Hepatocyte (in vitro differentiated cells): ENCODE measurements around the gene UBXN4. TPM values are rescaled to one million over a fixed set of nuclear protein-coding genes. Genes with fewer than 3 reads are reported as not detected.

Experiments
- DNase-seq: peaks from one replicate; pipeline ENCODE4 v3.0.0-alpha.2; 2016; ENCODE audit warnings: low spot score
- H2AFZ ChIP-seq: fragments of 200-600 bp; sonication (generic); 2 replicates; pipeline ENCODE4 v1.6.0; 2016; ENCODE audit warnings: antibody characterized with exemption, mild to moderate bottlenecking
- H3K27ac ChIP-seq: fragments of 200-600 bp; sonication (generic); 2 replicates; pipeline ENCODE4 v1.5.1; 2016; ENCODE audit warnings: mild to moderate bottlenecking
- H3K27me3 ChIP-seq: fragments of 200-600 bp; sonication (generic); 2 replicates; pipeline ENCODE4 v1.6.1; 2016
- H3K36me3 ChIP-seq: fragments of 200-600 bp; sonication (generic); replicated peaks from 2 replicates; pipeline ENCODE4 v1.5.1; 2016; ENCODE audit warnings: low read depth; ENCODE audit not compliant: insufficient read depth
- H3K4me1 ChIP-seq: fragments of 200-600 bp; sonication (generic); 2 replicates; pipeline ENCODE4 v1.5.1; 2016; ENCODE audit warnings: mild to moderate bottlenecking, moderate library complexity; ENCODE audit not compliant: insufficient read depth
- H3K4me2 ChIP-seq: fragments of 200-600 bp; sonication (generic); 2 replicates; pipeline ENCODE4 v1.6.0; 2016
- H3K4me3 ChIP-seq: fragments of 200-600 bp; sonication (generic); 2 replicates; pipeline ENCODE4 v1.5.1; 2016; ENCODE audit warnings: mild to moderate bottlenecking
- H3K79me2 ChIP-seq: fragments of 200-600 bp; sonication (generic); 2 replicates; pipeline ENCODE4 v1.6.0; 2017; ENCODE audit warnings: mild to moderate bottlenecking
- H3K9me2 ChIP-seq: fragments of 200-600 bp; sonication (generic); replicated peaks from 2 replicates; pipeline ENCODE4 v1.6.0; 2017; ENCODE audit warnings: mild to moderate bottlenecking; ENCODE audit not compliant: insufficient read depth
- H3K9me3 ChIP-seq: fragments of 200-600 bp; sonication (generic); 2 replicates; pipeline ENCODE4 v1.5.1; 2016; ENCODE audit warnings: low read depth, mild to moderate bottlenecking
- H4K20me1 ChIP-seq: fragments of 200-600 bp; sonication (generic); 2 replicates; pipeline ENCODE4 v1.6.0; 2016; ENCODE audit warnings: mild to moderate bottlenecking; ENCODE audit not compliant: insufficient read depth, poor library complexity, severe bottlenecking
- EZH2 ChIP-seq: fragments of 200-600 bp; sonication (generic); IDR thresholded peaks from 2 replicates; pipeline ENCODE4 v1.6.1; 2016; ENCODE audit warnings: antibody characterized with exemption, mild to moderate bottlenecking, borderline replicate concordance
- EZH2phosphoT487 ChIP-seq: fragments of 200-600 bp; sonication (generic); IDR thresholded peaks from one replicate; pipeline ENCODE4 v1.6.1; 2018; ENCODE audit warnings: antibody characterized with exemption, mild to moderate bottlenecking, low read depth, moderate library complexity; ENCODE audit not compliant: unreplicated experiment, severe bottlenecking
- WGBS: methylation state at CpG from one replicate; pipeline ENCODE4 v1.1.6; 2016; ENCODE audit warnings: low lambda C conversion rate; ENCODE audit errors: missing lambda C conversion rate; 5-methylcytosine and 5-hydroxymethylcytosine counted together
- polyA plus RNA-seq: library from polyadenylated mRNA; unstranded; fragments of >200 nt; fragmentation: Nextera tagmentation; extraction: Ambion mirVana; gene quantifications from 2 replicates; pipeline ENCODE4 v1.2.1, GENCODE V29; 2016
- total RNA-seq: library from RNA; depleted of rRNA; stranded (reverse); fragments of >200 nt; gene quantifications from 2 replicates; pipeline ENCODE4 v1.2.3, GENCODE V29; 2014
- TF ChIP-seq, protein P1 (sequence below): fragments of 200-600 bp; sonication (generic); IDR thresholded peaks from 2 replicates; pipeline ENCODE4 v1.5.1; 2016; ENCODE audit warnings: antibody characterized with exemption, mild to moderate bottlenecking; ENCODE audit not compliant: poor library complexity

UBXN4 gene
- total and polyA plus RNA-seq, 2 experiments from 2014 or later = 111 to 244 TPM

DNA sequence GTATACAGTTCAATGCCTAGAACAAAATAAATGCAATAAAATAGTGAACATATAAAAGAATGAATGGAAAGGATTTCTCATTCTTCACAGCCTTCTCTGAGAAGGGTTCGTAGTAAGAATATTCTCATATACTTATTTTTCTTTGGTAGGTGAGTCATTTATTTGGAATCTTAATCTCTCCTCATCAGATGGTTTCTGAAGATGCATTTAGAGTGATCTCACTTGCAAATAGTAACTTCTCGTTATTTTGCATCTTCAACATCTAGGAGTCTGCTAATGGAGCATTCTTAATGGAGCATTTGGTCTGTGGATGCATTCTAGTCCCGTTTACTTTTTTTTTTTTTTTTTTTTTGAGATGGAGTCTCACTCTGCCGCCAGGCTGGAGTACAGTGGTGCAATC is 3.9 kb downstream of the UBXN4 start:
- no peak for TF ChIP-seq EZH2
- 88% methylated on average over 4 of the region's 4 CpGs for WGBS
- H3K9me2 ChIP-seq = no peaks in the 10 kb centered on the region
- H3K4me3 ChIP-seq = no peak overlapping the region
- H3K27ac ChIP-seq = peak overlapping the region; percentile 32
- peaks cover 6% of the 10 kb centered on the region for H3K4me1 ChIP-seq
- H3K4me2 ChIP-seq = peak overlapping the region; percentile 73
- peaks cover 83% of the 10 kb centered on the region for H3K79me2 ChIP-seq
- DNase-seq = no peak
- H3K36me3 ChIP-seq = no peaks in the 10 kb centered on the region
- H3K27me3 ChIP-seq = no peaks in the 10 kb centered on the region
- no peaks in the 10 kb centered on the region for H3K9me3 ChIP-seq
- peaks cover 44% of the 10 kb centered on the region for H4K20me1 ChIP-seq
- H2AFZ ChIP-seq = no peak overlapping the region

DNA sequence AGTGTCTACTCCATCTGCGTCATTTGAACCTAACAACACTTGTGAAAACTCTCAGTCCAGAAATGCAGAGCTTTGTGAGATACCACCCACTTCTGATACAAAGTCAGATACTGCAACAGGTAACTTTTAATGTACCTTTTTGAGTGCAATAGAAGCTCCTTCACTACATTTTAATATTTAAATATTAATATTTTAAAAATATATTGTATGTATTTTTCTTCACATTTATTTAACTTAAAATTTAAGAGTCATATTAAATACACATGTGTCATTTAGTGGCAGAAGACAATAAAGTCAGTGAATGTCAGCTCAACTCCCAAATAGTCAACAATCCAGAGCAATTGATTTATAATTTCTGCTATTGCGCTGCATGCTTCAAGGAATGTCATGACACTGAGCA is 13.9 kb downstream of the UBXN4 start:
- 99% methylated on average over 2 of the region's 2 CpGs for WGBS
- Histone ChIP-seq H3K79me2 (peaks cover 50% of the 10 kb centered on the region), H3K27ac (no peak overlapping the region), H3K27me3 (no peaks in the 10 kb centered on the region), H3K36me3 (peaks cover 8% of the 10 kb centered on the region), H3K4me1 (no peaks in the 10 kb centered on the region), H3K4me3 (no peak overlapping the region), H3K9me2 (no peaks in the 10 kb centered on the region), H2AFZ (no peak overlapping the region), H4K20me1 (peaks cover 3% of the 10 kb centered on the region), H3K9me3 (peaks cover 13% of the 10 kb centered on the region), H3K4me2 (no peak overlapping the region)
- DNase-seq = no peak
- TF ChIP-seq, protein P1, sequence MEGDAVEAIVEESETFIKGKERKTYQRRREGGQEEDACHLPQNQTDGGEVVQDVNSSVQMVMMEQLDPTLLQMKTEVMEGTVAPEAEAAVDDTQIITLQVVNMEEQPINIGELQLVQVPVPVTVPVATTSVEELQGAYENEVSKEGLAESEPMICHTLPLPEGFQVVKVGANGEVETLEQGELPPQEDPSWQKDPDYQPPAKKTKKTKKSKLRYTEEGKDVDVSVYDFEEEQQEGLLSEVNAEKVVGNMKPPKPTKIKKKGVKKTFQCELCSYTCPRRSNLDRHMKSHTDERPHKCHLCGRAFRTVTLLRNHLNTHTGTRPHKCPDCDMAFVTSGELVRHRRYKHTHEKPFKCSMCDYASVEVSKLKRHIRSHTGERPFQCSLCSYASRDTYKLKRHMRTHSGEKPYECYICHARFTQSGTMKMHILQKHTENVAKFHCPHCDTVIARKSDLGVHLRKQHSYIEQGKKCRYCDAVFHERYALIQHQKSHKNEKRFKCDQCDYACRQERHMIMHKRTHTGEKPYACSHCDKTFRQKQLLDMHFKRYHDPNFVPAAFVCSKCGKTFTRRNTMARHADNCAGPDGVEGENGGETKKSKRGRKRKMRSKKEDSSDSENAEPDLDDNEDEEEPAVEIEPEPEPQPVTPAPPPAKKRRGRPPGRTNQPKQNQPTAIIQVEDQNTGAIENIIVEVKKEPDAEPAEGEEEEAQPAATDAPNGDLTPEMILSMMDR = no peak
- TF ChIP-seq EZH2 = no peak
- no peak for TF ChIP-seq EZH2phosphoT487

DNA sequence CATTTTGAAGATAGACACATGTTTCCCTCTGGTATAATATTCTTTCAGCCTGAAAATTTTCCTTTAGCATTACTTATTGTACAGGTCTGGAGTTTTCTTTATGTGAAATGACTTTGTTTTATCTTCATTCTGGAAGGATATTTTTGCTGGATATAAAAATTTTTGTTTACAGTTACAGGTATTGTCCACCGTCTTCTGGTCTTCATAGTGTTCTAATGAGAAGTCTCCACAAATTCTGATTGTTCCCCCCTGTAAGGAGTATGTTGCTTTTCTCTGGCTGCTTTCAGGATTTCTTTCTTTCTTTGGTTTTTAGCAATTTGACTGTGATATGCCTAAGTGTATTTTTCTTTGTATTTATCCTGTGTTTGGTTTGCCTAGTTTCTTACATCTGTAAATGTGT is 15.0 kb downstream of the UBXN4 start:
- no peak overlapping the region for H2AFZ ChIP-seq
- H3K36me3 ChIP-seq = peaks cover 11% of the 10 kb centered on the region
- peaks cover 13% of the 10 kb centered on the region for H3K9me3 ChIP-seq
- no peak overlapping the region for H3K27ac ChIP-seq
- no peak for DNase-seq
- 95% methylated on average over 1 of the region's 1 CpG for WGBS
- no peaks in the 10 kb centered on the region for H4K20me1 ChIP-seq
- TF ChIP-seq EZH2phosphoT487 = no peak
- TF ChIP-seq, protein P1 = no peak
- H3K4me1 ChIP-seq = no peaks in the 10 kb centered on the region
- no peaks in the 10 kb centered on the region for H3K27me3 ChIP-seq
- H3K4me3 ChIP-seq = peak overlapping the region; percentile 5
- peaks cover 53% of the 10 kb centered on the region for H3K79me2 ChIP-seq
- no peaks in the 10 kb centered on the region for H3K9me2 ChIP-seq
- H3K4me2 ChIP-seq = no peak overlapping the region

DNA sequence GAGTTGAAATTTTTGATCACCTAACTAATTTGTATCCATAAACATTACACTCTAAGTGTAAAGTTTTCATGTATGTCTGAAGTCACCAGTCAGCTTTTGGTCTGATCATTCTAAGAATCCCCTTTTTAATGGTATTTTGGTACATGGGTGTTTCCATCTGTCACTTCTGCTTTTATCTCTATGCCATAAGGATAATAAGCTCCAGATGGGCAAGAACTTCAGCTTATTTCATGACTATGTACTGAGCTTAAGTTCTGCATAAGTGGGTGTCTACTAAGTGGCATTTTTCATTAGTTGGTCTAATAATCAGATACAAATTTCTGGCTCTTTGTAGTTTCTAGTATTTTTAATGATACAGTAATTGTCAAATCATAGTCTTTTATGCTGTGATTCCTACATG is 20.4 kb downstream of the UBXN4 start:
- TF ChIP-seq EZH2phosphoT487 = no peak
- TF ChIP-seq, protein P1 = no peak
- TF ChIP-seq EZH2 = no peak
- H3K27me3 ChIP-seq = no peaks in the 10 kb centered on the region
- no peaks in the 10 kb centered on the region for H3K9me2 ChIP-seq
- peaks cover 4% of the 10 kb centered on the region for H4K20me1 ChIP-seq
- no peak overlapping the region for H2AFZ ChIP-seq
- H3K27ac ChIP-seq = no peak overlapping the region
- peaks cover 5% of the 10 kb centered on the region for H3K36me3 ChIP-seq
- no peak overlapping the region for H3K4me2 ChIP-seq
- H3K79me2 ChIP-seq = peaks cover 61% of the 10 kb centered on the region
- peaks cover 4% of the 10 kb centered on the region for H3K9me3 ChIP-seq
- H3K4me3 ChIP-seq = no peak overlapping the region
- no peaks in the 10 kb centered on the region for H3K4me1 ChIP-seq
- DNase-seq = no peak
